T-helper 2 cell treated with Interferon-gamma antibody and Interleukin-4, amounts not matched to agents 5 μg/mL and 100 μg/mL, for 36 hours (primary cell): ENCODE results near the gene CDR2L.

Source experiments
- DNase-seq: peaks from one replicate; pipeline ENCODE4 v3.0.0; 2021; ENCODE audit warnings: low spot score
- H3K27ac Mint-ChIP-seq: one replicate; pipeline ENCODE4 v1.8.0; 2021; ENCODE audit warnings: mild to moderate bottlenecking, mixed read lengths
- H3K27me3 Mint-ChIP-seq: one replicate; pipeline ENCODE4 v1.8.0; 2021; ENCODE audit warnings: low read depth, mixed read lengths
- H3K36me3 Mint-ChIP-seq: one replicate; pipeline ENCODE4 v1.8.0; 2021; ENCODE audit warnings: low read depth, mixed read lengths
- H3K4me1 Mint-ChIP-seq: one replicate; pipeline ENCODE4 v1.8.0; 2021; ENCODE audit warnings: low read depth, mixed read lengths
- H3K4me3 Mint-ChIP-seq: one replicate; pipeline ENCODE4 v1.8.0; 2022; ENCODE audit warnings: mild to moderate bottlenecking, moderate library complexity, mixed read lengths
- H3K9me3 Mint-ChIP-seq: one replicate; pipeline ENCODE4 v1.8.0; 2021; ENCODE audit warnings: mixed read lengths

The CDR2L gene

GRCh38 chr17:74987418-74987908 lies at the start of gene CDR2L:
Gene CDR2L (plus strand): TSS chr17:74987632. CDS start chr17:74988044, 412 bp downstream.
- Mint-ChIP-seq H3K9me3 (no peaks in the 10 kb centered on the region), H3K27ac (no peak within 1 kb of the TSS), H3K4me3 (peak within 1 kb of the TSS; percentile 85), H3K36me3 (no peaks in the 10 kb centered on the region), H3K27me3 (peaks cover 33% of the 10 kb centered on the region), H3K4me1 (peaks cover 4% of the 10 kb centered on the region)
- peak; percentile 93 for DNase-seq

DNA sequence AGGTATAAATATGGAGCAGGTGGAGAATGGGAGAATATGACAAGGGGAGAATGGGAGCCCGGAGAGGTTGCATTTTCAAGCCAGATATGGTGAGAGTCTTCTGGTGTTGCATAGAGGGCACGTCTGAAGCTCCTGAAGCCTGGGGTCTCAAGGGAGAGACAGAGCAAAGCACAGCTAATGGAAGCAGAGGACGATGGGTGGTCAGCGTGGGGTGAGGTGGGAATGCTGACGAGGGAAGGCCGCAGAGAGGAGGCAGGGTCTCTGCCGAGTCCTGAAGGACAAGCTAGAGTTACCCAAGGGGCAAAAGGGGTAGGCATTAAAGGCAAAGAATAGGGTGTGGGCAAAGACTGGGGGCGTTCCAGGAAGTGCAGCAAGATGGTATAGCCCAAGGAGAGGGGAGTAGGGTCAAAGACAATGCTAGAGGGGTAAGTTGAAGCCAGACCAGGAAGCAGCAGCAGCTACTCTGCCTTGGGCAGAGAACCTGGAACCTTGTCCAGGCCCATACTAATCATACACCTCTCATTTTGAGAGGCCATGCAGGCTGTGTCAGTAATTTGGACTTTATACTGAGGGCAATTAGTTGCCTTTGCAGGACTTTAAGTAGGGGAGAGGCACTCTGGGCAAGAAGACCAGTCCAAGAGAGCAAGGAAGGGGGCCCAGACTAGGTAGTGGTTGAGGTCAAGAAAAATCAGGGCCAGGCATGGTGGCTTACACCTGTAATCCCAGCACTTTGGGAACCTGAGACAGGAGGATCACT lies 49.1 kb upstream of the CDR2L start:
- Mint-ChIP-seq H3K27me3 (peaks cover 44% of the 10 kb centered on the region), H3K4me1 (peaks cover 1% of the 10 kb centered on the region), H3K36me3 (no peaks in the 10 kb centered on the region), H3K27ac (no peak overlapping the region), H3K4me3 (no peak overlapping the region), H3K9me3 (no peaks in the 10 kb centered on the region)
- DNase-seq = no peak

DNA sequence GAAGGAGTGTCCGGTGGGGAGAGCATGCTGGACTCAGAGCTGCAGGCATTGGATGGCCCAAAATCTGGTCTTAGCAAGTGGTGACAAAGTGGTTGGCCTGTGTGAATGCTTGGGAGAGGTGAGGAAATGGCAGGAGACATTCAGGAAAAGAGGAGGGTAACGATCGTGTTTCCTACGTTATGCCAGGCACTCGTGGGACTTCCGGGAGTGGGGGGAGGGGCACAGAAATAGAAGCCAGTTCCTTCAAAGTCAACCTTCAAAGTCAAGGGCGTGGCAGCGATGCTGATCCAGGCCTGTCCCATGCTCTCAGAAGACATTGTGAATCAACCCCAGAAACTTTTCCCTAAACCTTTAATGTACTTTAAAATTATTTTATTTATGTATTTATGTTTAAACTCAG lies 47.9 kb upstream of the CDR2L start:
- Mint-ChIP-seq H3K4me1 (peaks cover 1% of the 10 kb centered on the region), H3K27me3 (peaks cover 38% of the 10 kb centered on the region), H3K9me3 (no peaks in the 10 kb centered on the region), H3K36me3 (no peaks in the 10 kb centered on the region), H3K27ac (no peak overlapping the region), H3K4me3 (no peak overlapping the region)
- DNase-seq = no peak

DNA sequence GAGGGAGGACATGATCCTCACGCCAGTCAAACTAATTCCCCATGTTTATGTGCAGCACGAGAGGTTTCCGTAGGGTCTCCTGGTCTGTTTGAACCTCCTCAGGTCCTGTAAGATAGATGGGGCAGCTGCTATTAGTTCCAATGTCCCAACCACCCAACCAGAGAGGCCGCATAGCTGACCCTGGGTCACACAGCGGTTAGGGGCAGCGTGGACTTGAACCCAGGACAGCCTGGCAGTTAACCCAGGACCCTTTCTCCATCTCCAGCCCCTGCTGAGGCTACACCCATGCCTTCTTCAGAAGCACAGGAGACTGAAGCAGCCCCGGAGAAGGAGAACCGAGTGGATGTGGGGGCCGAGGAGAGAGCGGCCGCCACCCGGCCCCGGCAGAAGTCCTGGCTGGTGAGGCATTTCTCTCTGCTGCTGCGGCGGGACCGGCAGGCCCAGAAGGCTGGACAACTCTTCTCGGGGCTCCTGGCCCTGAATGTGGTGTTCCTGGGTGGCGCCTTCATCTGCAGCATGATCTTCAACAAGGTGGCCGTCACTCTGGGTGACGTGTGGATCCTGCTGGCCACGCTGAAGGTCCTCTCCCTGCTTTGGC lies 46.2 kb upstream of the CDR2L start:
- Mint-ChIP-seq H3K27ac (no peak overlapping the region), H3K4me1 (peaks cover 1% of the 10 kb centered on the region), H3K4me3 (no peak overlapping the region)

GRCh38 chr17:74943808-74944522 lies 43.5 kb upstream of the CDR2L start:
- no peak for DNase-seq
- no peaks in the 10 kb centered on the region for H3K36me3 Mint-ChIP-seq
- H3K4me1 Mint-ChIP-seq = peaks cover 1% of the 10 kb centered on the region
- peaks cover 12% of the 10 kb centered on the region for H3K27me3 Mint-ChIP-seq
- H3K27ac Mint-ChIP-seq = no peak overlapping the region
- no peaks in the 10 kb centered on the region for H3K9me3 Mint-ChIP-seq
- H3K4me3 Mint-ChIP-seq = no peak overlapping the region

More for the DNA sequence above, 46.2 kb upstream of the CDR2L start:
- Mint-ChIP-seq H3K27me3 (peaks cover 37% of the 10 kb centered on the region), H3K36me3 (no peaks in the 10 kb centered on the region), H3K9me3 (no peaks in the 10 kb centered on the region)
- DNase-seq = no peak

DNA sequence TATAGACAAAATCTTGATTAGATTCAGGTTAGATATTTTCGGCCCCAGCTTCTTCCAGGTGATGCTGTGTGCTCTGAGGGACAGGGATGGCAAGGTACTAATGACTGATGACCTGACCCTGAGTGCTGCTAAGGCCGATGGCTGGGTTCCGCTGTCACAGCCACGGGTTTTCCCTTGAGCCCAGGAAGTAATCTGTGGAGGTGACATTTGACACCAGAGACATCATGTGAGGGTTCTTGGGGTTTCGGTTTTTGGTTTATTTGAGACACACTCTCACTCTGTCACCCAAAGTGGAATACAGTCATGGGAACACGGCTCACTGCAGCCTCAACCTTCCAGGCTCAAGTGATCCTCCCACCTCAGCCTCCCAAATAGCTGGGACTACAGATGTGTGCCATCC lies 41.9 kb upstream of the CDR2L start:
- Mint-ChIP-seq H3K27ac (no peak overlapping the region), H3K4me3 (no peak overlapping the region), H3K36me3 (no peaks in the 10 kb centered on the region), H3K4me1 (no peaks in the 10 kb centered on the region), H3K9me3 (no peaks in the 10 kb centered on the region), H3K27me3 (peaks cover 9% of the 10 kb centered on the region)
- DNase-seq = no peak

DNA sequence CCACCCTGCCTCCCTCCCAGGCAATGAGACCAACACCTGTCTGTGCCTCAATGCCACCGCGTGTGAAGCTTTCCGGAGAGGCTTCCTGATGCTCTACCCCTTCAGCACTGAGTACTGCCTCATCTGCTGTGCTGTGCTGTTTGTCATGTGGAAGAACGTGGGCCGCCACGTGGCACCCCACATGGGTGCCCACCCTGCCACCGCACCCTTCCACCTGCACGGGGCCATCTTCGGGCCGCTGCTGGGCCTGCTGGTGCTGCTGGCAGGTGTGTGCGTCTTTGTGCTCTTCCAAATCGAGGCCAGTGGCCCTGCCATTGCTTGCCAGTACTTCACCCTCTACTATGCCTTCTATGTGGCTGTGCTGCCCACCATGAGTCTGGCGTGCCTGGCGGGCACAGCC lies 40.8 kb upstream of the CDR2L start:
- Mint-ChIP-seq H3K27me3 (peaks cover 9% of the 10 kb centered on the region), H3K9me3 (no peaks in the 10 kb centered on the region), H3K27ac (no peak overlapping the region), H3K4me3 (no peak overlapping the region), H3K4me1 (no peaks in the 10 kb centered on the region), H3K36me3 (no peaks in the 10 kb centered on the region)
- DNase-seq = no peak

GRCh38 chr17:74947041-74947754 lies 40.2 kb upstream of the CDR2L start:
- no peak for DNase-seq

DNA sequence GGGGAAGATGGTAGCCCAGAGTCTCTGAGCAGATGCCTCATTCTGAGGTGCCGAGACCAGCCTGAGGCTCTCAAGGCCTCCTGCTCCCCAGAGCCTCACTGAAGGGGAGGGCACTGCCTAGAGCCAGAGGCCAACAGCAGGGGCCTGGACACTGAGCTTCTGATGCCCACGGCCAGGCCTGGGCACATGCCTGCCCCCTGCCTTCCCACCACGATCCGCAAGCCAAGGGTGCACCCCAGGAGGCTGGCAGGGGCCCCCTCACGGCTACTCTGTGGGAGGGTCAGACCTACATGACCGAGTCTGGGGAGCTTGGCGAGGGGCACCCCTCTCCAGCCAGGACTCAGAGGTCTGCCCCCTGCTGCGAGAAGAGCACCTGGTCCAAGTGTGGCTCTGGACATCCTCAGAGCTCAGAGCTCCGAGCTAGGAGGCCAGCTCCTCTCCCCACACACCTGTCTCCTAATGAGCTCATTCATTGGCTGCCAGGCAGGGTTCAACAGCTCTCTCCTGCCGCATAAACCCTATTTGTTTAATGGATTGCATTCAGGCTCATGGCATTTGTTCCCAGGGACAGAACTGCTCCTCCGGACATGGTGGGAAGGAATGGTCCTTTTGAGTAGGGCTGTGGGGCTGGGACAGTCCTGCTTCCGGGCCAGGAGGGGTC lies 37.8 kb upstream of the CDR2L start:
- no peak overlapping the region for H3K27ac Mint-ChIP-seq
- no peak overlapping the region for H3K4me3 Mint-ChIP-seq
- no peaks in the 10 kb centered on the region for H3K4me1 Mint-ChIP-seq
- no peaks in the 10 kb centered on the region for H3K36me3 Mint-ChIP-seq
- no peaks in the 10 kb centered on the region for H3K9me3 Mint-ChIP-seq
- DNase-seq = no peak
- peaks cover 6% of the 10 kb centered on the region for H3K27me3 Mint-ChIP-seq

More at GRCh38 chr17:74947041-74947754, 40.2 kb upstream of the CDR2L start:
- H3K27me3 Mint-ChIP-seq = peaks cover 9% of the 10 kb centered on the region
- no peaks in the 10 kb centered on the region for H3K9me3 Mint-ChIP-seq
- H3K4me1 Mint-ChIP-seq = no peaks in the 10 kb centered on the region
- no peak overlapping the region for H3K4me3 Mint-ChIP-seq
- H3K27ac Mint-ChIP-seq = no peak overlapping the region
- H3K36me3 Mint-ChIP-seq = no peaks in the 10 kb centered on the region

DNA sequence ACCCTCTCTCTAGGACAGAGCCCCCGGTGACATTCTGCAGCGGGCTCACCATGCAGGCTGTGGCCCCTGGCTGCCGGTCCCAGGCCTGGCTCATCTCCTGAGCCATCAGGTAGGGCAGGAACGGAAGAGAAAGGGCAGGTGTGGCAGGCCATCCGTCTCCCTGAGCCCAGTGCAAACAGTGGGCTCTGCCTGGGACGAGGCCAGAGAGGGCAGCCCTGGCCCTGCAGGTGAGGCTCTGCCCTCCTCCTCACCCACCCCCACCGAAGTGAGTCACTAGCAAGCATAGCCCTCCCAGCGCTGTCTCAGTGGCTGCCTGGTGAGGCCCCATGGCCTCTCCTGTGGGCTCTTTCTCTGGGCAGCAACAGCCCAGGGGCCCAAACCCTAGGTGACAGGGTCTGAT lies 37.2 kb upstream of the CDR2L start:
- Mint-ChIP-seq H3K4me3 (no peak overlapping the region), H3K9me3 (no peaks in the 10 kb centered on the region), H3K4me1 (no peaks in the 10 kb centered on the region), H3K27me3 (peaks cover 5% of the 10 kb centered on the region), H3K36me3 (no peaks in the 10 kb centered on the region), H3K27ac (no peak overlapping the region)
- DNase-seq = no peak

- DNase-seq = no peak
- H3K9me3 Mint-ChIP-seq = no peaks in the 10 kb centered on the region
- H3K27me3 Mint-ChIP-seq = no peaks in the 10 kb centered on the region
- no peaks in the 10 kb centered on the region for H3K36me3 Mint-ChIP-seq
- H3K27ac Mint-ChIP-seq = no peak overlapping the region
- H3K4me3 Mint-ChIP-seq = no peak overlapping the region
- H3K4me1 Mint-ChIP-seq = no peaks in the 10 kb centered on the region
Observed at GRCh38 chr17:74951065-74951464, 36.4 kb upstream of the CDR2L start.

DNA sequence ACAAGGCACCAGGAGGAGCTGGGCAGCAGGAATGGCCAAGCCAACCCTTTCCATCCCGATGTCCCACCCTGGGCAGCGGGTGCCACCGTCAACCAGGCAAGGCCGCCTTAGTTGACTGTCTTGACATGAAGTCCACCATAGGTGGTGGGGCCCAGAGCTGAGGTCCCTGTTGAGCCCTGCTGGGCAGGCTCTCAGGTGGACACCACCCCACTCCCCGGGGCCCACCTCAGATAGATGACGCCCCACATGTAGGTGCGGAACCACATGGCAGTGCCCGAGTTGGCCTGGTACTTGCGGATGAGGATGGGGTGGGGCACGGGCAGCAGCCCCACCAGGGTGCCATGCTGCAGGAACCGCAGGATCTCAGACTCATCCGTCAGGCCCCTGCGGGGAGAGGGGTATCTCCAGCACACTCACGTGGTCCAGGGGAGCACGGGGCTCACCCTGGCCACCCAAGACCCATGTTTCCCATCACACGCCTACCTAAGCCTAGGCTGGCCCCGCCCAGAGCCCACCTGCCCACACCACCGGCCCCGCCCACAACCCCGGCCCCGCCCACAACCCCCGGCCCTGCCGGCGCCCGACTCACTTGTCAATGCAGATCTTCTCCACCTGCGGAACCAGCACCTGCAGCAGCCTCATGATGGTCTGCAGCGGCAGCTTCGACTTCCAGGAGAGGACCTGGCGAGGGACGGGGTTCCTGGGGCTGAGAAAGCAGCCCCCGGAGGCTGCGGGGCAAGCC lies 35.6 kb upstream of the CDR2L start:
- H3K4me3 Mint-ChIP-seq = no peak overlapping the region
- H3K36me3 Mint-ChIP-seq = no peaks in the 10 kb centered on the region
- H3K27me3 Mint-ChIP-seq = no peaks in the 10 kb centered on the region
- no peaks in the 10 kb centered on the region for H3K4me1 Mint-ChIP-seq
- no peaks in the 10 kb centered on the region for H3K9me3 Mint-ChIP-seq
- no peak for DNase-seq
- H3K27ac Mint-ChIP-seq = no peak overlapping the region
